OCI-M2 (cell line): Measurements from ENCODE around the gene ADAMTSL2.

Experiments used
- DNase-seq: peaks from one replicate; lab custom pipeline; 2025; ENCODE audit not compliant: unreplicated experiment; lab: John Stamatoyannopoulos, UW

The ADAMTSL2 gene

DNA sequence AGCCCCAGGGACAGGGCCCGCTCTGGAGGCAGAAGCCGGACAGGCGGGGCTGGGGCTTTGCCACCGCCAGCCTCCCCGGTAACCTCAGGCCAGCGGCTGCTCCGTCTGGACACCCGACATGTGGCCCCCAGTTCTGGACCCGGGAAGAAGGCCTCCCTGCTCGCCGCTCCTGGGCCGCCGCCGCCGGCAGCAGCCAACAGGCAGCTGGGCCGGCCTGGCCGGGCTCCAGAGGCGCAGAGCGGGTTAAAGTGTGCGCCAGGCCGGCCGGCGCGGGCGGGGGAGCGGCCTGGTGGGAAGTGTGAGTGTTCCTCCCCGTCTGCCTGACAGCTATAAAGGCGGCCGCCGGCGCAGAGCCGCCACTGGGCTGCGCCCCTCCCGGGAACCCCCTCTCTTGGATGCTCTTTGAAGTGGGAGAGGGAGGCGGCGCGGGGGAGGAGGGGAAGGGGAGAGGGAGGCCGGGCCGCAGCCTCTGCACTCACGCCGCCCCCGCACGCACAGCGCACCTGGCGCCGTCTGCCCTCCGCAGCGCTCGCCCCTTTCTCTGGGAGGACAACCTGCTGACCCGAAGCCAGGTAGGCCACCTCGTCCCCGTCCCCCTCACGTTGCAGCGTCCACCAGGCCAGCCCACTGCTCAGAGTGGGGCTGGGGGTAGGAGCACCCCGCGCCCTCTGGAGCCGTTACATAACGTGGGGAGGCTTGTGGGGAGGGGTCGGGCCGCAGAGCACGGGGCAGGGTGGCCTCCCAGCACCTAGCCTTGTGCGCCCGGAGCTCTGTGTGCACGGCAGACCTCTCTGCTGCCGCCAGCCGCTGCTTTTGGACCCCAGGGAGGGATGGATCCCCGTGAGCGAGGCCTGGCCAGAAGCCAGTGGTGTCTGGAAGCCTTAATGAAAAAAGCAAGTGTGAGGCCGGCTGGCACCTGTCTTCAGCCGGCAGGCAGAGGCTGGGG, at the start of gene ADAMTSL2:
Gene ADAMTSL2 (plus strand): TSS at position 359 of the 946 bp plus-strand sequence. CDS start 2,009 bp downstream, outside the sequence.
- DNase-seq: no peak

DNA sequence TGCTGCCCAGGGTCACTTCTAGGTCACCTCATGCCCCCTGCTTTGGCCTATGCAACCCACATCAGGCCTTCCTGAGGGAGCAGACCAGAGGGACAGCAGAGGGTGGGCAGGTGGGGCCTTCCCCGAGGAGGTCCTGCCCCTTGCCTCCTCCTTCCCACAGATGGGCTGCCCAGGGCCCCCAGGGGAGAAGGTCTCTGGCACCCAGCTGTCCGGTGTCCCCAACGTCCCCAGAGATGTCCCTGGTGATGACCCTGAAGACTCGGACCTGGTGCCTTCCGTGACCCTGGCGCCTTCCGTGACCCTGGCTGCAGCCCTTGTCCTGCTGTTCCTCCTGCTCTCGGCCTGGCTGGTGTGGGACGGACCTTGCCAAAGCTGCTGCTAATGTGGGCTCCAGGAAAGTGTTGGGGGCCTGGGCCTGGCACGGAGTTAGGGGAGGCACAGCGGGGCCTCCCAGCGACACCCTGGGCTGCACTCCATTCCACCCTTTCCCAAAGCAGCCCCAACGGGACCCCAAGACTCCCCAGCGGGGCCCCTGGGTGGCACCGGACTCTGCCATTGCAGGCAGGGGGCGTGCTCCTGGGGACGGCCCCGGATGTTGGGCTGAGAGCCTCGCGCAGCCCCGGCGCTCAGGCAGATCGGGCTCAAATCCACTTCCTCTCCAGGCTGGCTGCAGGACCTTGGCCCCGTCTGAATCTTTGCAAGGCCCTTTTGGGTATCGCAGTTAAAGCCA, 48.8 kb upstream of the ADAMTSL2 start:
- no peak for DNase-seq

DNA sequence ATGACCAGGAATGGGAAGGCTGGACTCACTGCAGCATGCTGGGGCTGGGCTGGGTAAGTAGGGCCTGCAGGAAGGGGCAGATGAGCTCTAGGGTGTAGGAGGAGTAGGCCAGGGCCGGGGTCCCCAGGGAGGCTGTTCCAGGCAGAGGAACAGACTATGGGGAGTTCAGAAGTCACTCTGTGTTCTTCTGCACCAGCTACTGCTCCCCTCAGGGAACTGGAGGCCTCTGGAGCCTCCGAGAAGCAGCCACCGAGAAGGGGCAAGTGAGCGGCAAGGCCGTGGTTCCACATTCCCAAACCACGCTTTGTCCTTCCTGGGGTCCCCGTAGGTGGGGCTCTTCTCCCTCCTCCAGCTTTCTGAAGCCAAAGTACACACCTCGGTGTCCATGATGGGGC, 47.2 kb upstream of the ADAMTSL2 start:
- DNase-seq: no peak

DNA sequence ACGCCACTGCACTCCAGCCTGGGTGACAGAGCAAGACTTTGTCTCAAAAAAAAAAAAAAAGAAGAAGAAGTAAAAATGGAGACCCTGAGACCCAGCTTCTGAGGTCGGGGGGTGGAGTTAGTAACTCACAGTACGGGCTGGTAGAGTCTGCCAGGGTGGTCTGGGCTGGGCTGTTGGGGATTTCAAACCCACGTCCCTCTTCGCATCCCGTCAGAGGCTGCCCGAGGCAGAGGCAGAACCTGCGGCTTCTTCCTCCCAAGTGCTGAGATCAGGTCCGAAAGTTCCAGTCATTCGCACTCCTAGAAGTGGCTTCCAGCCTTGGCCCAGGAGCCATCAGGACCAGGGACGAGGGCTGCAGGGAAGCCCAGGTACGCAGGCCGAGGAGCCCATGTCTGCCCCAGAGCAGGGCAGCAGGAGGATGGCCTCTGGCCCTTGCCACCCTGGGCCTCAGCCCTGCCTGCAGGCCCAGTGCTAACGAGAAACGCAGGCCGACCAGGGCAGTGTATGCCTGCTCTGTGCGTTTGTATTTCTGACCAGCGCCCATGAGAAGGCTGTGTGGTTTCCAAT, 45.7 kb upstream of the ADAMTSL2 start:
- DNase-seq: no peak

DNA sequence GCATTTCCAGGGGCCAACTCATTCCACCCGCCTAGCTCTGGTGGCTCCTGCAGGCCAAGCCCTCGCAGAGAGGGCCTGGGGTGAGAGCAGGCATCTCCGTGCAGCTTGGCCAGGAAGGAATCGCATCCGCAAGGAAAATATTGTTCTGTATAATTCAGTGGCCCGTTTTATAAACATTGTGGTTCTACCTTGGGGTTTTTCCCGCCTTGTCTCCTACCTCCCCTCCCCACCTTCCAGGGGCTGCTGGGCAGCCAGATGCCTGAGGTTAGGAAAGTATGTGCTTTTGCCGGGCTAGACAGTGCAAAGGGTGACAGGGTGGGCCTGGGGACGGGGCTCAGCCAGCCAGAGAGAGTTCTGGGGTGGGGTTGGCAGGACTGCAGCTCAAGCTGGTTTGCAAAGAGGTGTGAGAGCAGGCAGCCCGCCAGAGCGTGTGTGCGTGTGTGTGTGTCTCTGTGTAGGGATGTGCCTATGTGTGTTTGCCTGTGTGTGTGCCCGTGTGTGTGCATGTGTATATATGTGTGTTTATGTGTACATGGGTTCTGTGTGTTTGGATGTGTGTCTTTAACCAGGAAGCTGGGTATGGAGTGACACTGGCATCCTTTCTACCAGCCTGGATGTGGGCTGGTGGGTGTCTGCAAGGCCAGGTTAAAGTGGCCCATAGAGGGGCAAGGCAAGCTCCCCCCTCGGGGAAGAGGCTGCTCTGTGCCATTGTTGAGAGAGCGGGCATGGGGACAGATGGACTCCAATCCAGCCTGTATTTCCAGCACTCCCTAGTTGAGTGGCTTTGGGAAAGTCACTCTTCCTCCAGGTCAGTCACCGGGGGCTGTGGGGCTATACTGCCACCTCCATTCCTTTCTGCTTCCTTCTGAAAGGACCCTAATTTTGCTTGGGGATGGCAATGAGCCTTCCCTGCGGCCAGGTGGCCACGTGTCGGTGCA, 45.0 kb upstream of the ADAMTSL2 start:
- no peak for DNase-seq

DNA sequence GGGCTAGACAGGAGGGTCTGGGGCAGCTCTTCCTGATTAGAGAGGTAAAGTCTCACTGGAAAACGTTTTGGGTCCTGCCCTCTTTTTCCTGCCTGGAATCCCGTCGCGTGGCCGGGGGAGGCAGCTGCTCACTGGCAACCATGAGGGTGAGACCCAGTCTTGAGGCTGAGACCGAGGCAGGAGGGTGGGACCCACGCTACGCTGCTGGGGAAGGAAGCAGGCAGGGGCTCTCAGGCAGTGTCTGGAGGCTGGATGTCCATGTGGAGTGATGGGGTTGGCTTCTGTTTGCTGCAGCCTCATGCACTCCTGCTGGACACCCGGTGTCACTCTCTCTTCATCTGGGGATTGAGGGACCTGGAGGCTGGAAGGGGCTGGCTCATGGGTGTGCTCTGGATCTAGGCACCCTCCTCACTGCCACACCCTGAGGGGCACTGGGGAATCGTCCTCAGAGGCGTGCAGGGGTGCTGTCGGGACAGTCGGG, 44.3 kb upstream of the ADAMTSL2 start:
- DNase-seq: no peak

DNA sequence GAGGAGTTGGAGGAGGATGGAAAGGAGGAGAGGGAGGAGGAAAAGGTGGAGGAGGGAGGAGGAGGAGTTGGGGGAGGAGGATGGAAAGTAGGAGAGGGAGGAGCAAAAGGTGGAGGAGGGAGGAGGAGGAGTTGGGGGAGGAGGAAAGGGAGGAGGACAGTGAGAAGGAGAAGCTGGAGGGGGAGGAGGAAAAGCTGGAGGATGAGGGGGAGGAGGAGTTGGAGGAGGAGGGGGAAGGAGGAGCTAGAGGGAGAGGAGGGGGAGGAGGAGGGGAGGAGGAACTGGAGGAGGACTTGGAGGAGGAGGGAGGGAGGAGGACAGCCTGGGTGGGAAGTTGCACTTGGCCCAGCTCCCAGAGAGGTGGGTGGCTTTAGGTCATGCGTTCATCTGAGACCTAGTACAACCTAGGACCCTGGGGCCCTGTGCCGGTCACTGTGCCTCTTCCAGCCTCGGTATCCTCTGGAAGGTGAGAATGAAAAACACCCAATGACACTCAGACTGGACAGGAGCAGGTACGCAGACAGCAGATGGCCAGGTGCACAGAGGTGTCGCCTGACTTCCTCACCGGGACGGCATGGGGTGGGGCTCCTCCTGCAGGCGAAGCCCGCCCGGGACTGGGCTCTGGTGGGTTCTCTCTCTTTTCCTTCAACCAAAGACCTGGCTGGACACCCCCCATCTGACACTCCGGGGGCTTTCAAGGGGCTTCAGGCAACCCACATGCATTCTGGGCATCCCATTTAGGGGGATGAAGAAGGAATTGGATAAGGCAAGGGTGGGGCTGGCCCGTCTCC, 43.4 kb upstream of the ADAMTSL2 start:
- no peak for DNase-seq

DNA sequence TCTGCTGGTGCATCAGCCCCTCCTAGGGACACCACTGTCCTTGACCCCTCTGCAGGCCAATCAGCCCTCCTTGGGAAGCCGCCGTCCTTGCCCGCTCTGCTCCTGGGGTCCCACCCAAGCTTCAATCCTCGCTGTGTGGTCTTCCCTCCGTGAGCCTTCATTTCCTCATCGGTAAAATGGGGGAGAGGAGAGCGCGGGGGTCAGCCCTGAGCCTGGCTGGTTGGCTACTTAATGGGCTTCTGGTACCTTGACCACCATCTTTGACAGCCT, 42.9 kb upstream of the ADAMTSL2 start:
- DNase-seq: no peak

DNA sequence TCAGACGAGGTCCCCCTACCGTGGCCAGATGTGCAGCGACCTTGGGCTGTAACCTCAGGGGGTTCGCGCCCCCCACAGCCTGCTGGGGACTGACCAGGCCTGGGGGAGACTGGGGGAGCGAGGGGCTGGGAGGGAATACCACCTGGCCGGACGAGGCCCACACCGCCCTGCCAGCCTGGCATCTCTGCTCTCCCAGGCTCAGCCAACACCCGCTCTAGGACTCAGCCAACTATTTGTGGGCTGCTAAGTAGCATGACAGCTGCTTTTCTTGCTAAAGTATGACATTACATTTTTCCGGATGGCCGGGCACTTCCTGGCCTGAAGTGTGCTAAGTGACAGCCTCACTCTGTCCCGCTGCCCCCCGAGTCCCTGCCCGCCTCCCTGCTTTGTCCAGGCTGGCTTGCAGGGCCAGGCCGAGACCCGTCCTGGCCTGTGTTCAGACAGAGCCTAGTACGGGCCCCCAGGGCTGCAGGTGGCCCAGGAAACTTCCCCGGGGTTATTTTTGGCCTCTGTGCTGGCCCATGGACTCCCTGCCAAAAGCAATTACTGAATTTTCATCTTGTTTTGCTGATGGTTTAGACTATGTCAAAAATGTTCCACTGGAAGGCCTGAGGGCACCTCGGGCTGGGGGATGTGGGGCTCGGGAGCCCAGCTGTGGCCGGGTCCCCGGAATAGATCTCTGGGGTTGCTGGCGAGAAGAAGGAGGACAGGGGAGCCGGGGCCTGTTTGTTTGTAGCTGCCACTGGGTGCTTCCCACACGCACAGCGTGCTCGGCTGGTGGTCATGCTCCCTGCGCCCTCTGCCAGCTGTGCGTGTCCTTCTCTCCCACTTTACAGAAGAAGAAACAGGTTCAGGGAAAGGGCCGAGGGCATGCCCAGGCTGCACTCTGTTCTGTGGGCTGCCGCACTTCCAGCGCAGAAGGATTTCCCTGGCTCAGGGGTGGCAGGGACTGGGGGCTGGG, 42.2 kb upstream of the ADAMTSL2 start:
- no peak for DNase-seq

DNA sequence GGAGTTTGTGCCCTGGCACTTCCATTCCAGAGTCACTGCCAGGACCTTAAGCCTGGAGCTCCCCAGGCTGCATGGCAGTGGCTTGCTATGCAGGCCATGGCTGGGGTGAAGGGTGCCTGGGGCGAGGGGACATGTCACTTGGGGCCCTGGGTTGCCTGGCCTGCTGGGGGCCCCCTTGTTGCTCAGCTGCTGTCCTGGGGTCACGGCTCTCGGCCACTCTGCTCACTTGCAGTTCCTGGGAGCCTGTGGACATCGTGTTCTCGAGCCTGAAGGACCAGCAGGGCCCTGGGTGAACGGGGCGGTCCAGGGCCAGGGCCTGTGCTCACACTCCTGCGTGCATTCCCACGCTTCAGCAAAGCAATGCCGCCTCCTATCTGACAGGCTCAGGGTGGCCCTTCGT, 41.1 kb upstream of the ADAMTSL2 start:
- no peak for DNase-seq

DNA sequence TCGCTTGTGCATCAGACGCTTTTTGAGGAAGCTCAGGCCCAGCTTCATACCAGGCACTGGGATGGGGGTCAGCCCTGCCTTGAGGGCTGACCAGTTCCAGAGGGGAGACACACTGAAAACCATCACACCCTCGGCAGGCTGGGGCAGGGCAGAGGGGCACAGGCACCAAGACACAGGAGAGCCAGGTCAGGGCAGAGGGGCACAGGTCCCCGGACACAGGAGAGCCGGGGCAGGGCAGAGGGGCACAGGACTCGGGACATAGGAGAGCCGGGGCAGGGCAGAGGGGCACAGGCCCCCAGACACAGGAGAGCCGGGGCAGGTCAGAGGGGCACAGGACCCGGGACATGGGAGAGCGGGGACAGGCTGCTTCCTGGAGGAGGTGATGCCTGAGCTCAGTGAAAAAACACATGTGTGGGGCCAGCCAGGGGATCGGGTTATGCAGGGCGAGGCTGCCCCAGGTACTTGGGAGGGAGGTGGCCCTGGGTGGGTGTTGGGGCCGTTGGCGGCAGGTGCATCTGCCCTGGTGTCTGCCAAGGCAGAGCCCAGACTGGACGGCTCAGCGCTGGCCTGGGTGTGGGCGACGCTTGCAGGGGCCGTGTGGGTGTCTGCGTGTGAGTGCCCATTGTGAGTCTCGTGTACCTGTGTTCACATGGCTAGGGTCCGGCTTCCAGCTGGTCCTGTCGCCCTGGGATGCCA, 40.5 kb upstream of the ADAMTSL2 start:
- DNase-seq: no peak

DNA sequence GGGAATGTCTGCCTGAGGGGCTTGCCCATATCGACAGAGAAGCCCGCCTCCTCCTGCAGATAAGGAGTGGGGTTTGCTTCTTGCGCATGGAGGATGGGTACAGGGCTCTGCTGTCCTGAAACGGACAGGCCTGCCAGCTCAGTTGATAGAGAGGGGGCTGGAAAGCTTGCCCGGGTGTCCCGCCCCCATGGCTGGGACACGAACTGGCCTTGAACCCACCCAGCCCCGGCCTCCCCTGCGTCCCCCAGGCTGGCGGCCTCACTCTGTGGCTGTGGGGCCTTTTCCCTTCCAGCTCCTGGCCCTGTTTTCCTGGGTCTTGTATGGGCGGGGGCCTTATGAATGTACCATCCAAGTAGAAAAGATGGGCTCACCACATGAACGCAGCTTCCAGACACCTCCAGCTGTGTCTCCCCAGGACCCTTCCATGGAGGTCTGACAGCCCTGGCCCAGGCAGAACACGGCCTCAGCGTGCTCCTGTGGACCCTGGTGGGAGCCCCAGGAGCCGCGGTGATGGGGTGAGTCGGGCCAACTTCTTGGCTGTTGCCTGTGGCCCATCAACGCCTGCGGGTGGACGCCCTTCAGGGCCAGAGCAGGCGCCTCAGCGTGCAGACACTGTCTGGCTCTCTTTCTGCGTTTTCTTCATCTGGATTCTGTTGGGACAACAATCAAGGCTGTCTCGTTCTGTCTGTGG, 39.7 kb upstream of the ADAMTSL2 start:
- no peak for DNase-seq

DNA sequence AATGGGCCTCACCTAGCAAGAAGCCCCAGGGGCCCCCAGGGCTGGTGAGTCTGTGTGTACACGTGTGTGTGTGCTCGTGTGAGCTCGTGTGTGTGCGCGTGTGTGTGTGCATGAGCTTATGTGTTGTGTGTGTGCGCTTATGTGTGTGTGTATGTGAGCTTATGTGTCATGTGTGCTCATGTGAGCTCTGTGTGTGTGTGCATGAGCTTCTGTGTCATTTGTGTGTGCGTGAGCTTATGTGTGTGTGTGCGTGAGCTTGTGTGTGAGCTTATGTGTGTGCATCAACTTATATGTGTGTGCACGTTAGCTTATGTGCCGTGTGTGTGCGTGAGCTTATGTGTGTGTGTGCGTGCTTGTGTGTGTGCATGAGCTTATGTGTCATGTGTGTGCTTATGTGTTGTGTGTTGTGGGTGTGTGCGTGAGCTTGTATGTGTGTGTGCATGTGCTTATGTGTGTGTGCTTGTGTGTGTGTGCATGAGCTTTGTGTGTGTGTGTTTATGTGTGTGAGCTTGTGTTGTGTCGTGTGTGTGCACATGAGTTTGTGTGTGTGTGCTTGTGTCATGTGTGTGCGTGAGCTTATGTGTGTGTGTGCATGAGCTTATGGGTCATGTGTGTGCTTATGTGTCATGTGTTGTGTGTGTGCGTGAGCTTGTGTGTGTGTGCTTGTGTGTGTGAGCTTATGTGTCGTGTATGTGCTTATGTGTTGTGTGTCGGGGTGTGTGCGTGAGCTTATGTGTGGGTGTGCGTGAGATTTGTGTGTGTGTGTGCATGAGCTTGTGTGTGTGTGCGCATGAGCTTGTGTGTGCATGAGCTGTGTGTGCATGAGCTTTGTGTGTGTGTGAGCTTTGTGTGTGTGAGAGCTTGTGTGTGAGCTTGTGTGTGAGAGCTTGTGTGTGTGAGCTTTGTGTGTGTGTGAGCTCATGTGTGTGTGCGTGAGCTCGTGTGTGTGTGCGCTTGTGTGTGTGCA, 38.9 kb upstream of the ADAMTSL2 start:
- no peak for DNase-seq

DNA sequence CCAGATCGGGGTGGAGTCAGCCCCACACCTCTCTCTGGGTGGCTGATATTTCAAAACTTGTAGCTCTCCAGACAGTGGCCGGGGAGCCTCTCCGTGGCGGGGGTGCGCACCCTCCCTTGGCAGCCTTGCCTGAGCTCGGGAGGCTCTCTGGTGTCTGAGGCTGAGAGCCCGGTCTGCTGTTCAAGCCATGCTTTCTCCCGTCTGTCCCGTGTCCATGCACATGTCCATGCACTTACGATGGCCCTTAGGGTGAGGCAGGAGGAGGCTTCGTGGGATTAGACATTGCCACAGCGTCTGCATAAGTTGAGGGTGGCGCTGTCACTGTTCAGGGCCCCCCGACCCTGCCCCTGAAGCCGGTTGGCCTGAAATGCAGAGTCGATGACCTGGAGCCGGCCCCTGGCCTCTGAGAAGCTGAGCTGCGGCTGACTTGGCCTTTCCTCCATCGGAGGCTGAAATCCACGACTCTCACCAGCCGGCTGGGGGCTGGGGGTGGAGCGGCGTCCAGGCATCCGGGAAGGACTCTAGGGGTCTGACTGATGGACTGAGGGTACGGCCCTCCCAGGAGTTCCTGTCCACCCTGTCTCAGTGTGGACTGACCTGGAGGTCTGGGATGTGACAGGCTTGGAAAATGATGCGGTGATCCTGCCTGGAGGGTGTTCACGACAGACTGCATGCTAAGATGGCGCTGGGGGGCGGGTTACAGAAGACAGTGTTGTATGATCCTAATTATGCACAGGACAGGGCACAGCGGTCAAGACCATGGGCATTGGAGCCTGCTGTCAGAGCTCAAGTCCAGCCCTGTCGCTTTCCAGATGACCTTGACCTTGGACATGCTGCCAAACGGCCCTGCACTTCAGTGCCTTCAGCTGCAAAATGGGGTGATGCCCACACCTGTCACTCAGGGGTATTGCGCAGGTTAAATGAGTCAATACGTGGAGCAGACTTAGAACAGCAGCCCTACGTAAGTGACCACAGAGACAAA, 37.4 kb upstream of the ADAMTSL2 start:
- no peak for DNase-seq

DNA sequence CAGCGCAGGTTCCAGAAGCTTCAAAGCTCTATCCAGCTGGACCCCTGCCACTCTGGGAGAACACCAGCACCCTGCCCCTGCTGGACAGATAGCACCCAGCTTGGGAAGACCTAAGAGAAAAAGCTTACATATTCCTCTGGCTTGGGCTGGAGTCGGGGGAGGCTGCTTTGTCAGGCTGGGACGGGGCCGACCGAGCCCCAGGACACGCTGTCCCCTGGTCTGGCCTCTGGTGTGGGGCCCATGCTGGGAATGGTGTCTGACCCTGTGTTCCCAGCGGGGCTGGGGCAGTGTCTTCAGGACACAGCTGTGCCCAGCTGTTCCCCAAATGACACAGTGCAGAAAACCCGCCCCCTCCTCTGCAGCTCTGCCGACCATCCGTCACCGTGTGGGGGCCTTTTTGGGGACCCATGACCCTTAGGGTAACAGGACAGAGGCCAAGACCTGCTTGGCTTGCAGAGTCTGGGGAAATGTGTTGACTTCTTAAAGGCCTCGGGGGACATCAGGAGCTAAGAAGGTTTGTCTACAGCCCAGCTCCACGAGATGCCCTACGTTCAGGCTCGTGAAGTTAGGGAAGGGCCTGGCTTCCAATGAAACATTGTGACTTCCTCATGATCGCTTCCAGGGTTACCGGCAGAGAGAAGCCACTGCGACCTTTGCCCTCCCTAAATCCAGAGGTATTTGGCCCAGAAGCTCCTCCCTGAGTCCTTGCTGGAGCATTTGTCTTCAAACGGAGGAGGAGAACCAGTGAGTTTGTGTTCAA, 35.2 kb upstream of the ADAMTSL2 start:
- no peak for DNase-seq
